Measurements from ENCODE around the gene METTL1. TPM values are rescaled to one million over a fixed set of nuclear protein-coding genes. Genes with fewer than 3 reads are reported as not detected.

Gene METTL1
- total RNA-seq, 4 donors from 2014 or later: 11.2 to 39.3 (median 15.2) TPM

DNA sequence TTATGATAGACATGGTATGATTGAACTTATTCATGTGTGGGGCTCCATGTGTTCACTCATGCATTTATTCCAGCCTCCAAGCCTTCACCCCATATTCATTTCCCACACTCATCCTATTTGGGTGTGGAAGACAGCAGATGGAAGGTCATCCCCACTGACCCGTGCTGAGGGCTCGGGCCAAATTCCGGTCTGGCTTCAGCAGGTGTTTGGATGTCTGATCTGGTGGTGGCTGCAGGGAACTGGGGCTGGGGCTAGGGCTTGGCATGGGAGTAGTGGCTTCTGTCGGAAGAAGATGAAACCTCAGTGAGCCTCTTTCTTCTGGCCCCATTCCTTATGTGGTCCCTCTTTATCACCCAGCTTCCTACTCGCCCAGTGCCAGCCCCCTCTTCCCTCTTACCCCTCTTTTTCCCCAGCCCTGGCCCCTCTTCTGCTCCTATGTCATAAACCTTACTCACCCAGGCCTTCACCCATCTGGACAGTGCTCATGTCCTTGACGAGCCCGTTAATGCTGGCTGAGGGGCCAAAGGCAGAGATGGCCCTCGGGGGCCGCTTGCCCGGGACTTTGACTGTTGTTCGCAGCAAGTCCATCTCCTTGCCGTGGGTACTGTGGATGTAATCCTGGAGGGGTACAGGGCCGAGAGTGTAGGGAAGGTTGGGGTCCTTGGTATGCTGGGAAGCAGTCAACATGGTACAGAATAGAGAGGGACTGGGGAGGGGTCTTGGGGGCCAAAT lies 41.4 kb downstream of the METTL1 start:
- TF ChIP-seq, protein P1, sequence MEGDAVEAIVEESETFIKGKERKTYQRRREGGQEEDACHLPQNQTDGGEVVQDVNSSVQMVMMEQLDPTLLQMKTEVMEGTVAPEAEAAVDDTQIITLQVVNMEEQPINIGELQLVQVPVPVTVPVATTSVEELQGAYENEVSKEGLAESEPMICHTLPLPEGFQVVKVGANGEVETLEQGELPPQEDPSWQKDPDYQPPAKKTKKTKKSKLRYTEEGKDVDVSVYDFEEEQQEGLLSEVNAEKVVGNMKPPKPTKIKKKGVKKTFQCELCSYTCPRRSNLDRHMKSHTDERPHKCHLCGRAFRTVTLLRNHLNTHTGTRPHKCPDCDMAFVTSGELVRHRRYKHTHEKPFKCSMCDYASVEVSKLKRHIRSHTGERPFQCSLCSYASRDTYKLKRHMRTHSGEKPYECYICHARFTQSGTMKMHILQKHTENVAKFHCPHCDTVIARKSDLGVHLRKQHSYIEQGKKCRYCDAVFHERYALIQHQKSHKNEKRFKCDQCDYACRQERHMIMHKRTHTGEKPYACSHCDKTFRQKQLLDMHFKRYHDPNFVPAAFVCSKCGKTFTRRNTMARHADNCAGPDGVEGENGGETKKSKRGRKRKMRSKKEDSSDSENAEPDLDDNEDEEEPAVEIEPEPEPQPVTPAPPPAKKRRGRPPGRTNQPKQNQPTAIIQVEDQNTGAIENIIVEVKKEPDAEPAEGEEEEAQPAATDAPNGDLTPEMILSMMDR (IDR thresholded peaks at IDR 0.05): no peak
- ATAC-seq (ENCODE audit: low FRiP score) (no peak), DNase-seq (ENCODE audit: low spot score) (no peak)

DNA sequence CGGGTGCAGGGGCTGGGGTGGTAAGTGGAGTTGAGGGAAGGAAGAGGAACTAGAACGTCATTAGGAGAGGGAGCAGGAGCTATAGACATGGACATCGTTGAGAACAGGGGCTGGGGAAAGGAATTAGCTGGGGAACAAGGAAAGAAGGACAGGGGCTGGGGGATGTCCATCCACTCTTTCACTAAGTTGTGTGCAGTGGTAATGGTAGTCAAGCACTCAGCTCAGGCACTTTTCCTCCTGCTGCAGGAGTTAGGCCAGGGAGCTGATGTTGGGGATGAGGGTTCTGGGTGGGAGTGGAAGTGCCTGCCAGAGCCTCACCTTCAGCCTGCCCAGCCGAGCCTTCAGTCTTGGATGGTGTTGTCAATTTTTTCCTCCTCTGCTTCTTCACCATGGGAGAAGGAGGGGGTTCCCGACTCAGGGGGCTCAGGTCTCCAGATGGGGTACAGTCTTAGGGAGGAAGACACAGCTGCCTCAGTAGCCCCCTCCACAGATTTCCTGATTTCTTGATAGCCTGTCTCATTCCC lies 42.5 kb downstream of the METTL1 start:
- DNase-seq (ENCODE audit: low spot score) (no peak), ATAC-seq (ENCODE audit: low FRiP score) (no peak)
- TF ChIP-seq, protein P1 (IDR thresholded peaks at IDR 0.05): no peak

DNA sequence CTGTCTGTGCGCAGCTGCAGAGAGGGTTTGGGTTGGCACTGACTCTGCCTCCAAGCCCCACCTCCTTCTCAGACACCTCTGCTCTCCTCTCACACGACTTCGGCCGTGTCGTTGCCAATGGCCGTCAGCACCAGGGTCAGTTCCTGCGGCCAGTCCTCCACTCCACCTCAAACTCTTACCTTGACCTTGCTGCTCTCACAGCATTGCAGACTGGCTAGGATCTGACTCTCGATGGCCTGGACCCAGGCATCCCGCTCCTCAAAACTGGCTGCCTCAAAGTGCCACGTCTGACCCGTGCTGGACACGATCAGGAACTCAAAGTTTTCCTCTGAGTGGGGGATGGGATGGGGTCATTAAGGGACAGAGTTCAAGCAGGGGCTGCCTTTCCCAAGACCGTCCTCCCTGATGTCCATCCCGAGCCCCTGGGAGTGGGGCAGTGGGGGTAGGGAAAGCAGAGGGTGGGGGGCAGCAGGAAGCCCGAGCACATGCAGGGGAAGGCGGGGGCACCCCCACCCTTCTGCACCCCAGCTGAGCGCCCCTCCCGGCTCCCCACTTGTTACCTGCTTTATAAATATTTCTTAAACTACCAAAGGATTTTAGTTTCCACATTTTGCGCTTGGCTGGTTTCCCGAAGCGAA lies 44.0 kb downstream of the METTL1 start:
- no peak for ATAC-seq (ENCODE audit: low FRiP score)
- TF ChIP-seq, protein P1 (IDR thresholded peaks at IDR 0.05): no peak
- DNase-seq (ENCODE audit: low spot score): no peak

DNA sequence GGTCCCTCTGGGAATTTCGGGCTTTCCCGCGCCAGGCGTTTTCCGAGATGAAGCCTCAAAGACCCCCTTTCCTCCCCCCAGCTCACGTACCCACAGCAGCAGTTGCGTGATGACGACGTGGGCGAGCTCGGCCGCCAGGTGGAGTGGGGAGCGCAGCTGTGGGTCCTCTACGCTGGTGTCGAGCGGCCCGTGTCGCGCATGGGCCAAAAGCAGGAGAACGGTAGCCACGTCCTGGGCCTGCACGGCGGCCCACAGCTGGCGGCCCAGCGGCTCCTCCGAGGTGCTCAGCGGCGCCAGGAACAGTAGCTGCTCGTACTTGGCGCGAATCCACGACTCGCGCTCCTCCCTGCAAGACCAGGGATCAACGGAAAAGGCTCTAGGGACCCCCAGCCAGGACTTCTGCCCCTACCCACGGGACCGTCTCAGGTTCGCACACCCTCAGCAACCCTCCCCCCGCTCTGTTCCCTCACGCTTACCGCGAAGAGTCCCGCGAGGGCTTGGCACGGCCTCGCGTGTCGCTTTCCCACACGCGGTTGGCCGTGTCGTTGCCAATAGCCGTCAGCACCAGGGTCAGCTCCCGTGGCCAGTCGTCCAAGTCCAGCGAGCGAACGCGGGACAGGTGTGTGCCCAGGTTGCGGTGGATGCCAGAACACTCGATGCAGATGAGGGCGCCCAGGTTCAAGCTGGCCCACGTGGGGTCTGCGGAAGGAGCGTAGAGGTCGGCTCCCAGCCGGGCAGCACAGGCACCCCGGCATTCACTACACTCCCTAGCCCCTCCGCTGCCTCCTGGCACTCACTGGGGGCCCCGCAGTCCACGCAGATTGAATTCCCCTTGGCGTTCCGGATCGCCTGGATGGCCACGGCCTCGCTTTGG lies 44.8 kb downstream of the METTL1 start:
- TF ChIP-seq, protein P1 (IDR thresholded peaks at IDR 0.05): no peak
- ATAC-seq (ENCODE audit: low FRiP score) (peak; percentile 19), DNase-seq (ENCODE audit: low spot score) (no peak)

DNA sequence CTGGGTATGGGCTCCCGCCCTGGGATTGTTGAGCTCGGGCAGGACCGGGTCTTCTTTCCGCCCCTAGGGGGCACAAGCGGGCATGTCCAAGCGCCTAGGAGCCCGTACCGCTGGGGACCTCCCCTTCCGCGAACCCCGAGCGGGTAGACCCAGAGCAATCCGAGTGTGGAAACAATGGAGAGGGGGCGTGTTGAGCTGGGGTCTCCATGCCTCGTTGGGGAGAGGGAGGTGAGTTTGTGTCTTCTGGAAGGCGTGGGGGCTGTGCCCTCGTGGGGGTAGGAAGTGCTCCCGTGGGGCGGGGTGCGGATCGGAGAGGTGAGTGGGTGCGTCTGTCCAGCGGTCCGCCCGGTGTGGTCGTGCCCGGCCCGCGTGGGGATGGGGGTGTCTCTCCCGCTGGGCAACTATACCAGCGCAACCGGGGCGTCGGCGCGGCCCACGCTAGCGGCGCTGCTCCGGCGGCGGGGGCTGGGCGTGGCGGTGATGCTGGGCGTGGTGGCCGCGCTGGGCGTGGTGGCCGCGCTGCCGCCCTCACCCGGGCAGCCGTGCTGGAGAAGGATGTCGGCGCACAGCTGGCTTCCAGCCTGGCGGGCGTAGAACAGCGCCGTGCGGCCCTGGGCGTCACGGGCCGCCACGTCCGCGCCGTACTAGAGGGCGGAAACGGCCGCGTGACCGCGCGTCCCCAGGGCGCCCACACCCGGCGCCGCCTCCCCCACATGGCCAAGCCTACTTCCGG lies 45.6 kb downstream of the METTL1 start:
- ATAC-seq (ENCODE audit: low FRiP score) (peak; percentile 78), DNase-seq (ENCODE audit: low spot score) (no peak)
- TF ChIP-seq, protein P1 (IDR thresholded peaks at IDR 0.05): peak in 1 of 3 donors; percentile 26

DNA sequence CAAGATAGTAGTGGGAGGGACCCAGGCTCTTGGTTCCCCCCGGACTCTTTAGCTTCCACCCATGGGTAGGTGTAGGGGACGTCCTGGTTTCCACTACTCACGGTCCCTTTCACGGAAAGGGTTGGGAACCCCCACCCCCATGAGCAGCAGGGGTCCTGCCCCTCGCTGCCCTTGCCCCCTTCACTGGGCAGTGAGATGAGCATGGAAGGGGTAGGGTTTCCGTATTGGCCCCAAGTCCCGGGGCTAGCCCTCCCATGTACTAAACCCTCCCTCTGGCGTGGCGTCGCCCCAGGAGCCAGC lies 46.1 kb downstream of the METTL1 start:
- ATAC-seq (ENCODE audit: low FRiP score): no peak
- TF ChIP-seq, protein P1 (IDR thresholded peaks at IDR 0.05): no peak
- no peak for DNase-seq (ENCODE audit: low spot score)

Data from omental fat pad (tissue), 4 donors.